Kidney epithelial cell (primary cell): ENCODE results near the gene ADH1C. TPM values are rescaled to one million over a fixed set of nuclear protein-coding genes. Genes with fewer than 3 reads are reported as not detected.

Source experiments
- DNase-seq: peaks from one replicate; pipeline ENCODE4 v3.0.0-alpha.2; 2010; ENCODE audit warnings: low read depth
- H3K27me3 ChIP-seq: 2 replicates; pipeline ENCODE4 v1.6.0; 2011; ENCODE audit warnings: low read length; ENCODE audit not compliant: control insufficient read depth, insufficient read depth
- H3K36me3 ChIP-seq: 2 replicates; pipeline ENCODE4 v1.5.1; 2011; ENCODE audit warnings: low read length; ENCODE audit not compliant: control insufficient read depth, insufficient read depth
- H3K4me3 ChIP-seq: 2 replicates; pipeline ENCODE4 v1.5.1; 2011; ENCODE audit warnings: low read depth, mild to moderate bottlenecking, control low read depth, low read length
- total RNA-seq: library from RNA; depleted of rRNA; stranded (reverse); fragments of >200 nt; gene quantifications from 2 replicates; pipeline ENCODE4 v1.2.3, GENCODE V29; 2015
- TF ChIP-seq, protein P1 (sequence below): IDR thresholded peaks from 2 replicates; pipeline ENCODE4 v1.5.1; 2011; ENCODE audit warnings: mild to moderate bottlenecking, moderate library complexity, low read length, control low read depth, inconsistent platforms; ENCODE audit not compliant: insufficient read depth, poor library complexity, severe bottlenecking

ADH1C gene
- total RNA-seq, 1 donor from 2014 or later = 1.7 TPM

DNA sequence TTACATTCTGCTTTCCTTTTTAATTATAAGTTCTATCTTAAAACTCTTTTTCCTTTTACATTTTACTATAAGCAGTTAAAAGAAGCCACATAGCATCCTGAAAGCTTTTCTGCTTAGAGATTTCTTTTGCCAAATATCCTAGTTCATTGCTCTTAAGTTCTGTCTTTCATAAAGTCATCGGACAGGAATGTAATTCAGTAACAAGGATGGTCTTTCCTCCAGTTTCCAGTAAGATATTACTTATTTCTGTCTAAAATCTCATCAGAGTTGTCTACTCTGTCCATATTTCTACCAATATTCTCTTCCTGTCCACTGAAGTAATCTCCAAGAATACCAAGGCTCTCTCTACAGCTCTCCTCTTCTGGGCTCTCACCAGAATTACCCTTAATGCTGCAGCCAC, 37.5 kb upstream of the ADH1C start:
- H3K4me3 ChIP-seq = no peak overlapping the region
- TF ChIP-seq, protein P1, sequence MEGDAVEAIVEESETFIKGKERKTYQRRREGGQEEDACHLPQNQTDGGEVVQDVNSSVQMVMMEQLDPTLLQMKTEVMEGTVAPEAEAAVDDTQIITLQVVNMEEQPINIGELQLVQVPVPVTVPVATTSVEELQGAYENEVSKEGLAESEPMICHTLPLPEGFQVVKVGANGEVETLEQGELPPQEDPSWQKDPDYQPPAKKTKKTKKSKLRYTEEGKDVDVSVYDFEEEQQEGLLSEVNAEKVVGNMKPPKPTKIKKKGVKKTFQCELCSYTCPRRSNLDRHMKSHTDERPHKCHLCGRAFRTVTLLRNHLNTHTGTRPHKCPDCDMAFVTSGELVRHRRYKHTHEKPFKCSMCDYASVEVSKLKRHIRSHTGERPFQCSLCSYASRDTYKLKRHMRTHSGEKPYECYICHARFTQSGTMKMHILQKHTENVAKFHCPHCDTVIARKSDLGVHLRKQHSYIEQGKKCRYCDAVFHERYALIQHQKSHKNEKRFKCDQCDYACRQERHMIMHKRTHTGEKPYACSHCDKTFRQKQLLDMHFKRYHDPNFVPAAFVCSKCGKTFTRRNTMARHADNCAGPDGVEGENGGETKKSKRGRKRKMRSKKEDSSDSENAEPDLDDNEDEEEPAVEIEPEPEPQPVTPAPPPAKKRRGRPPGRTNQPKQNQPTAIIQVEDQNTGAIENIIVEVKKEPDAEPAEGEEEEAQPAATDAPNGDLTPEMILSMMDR = no peak
- H3K27me3 ChIP-seq = no peaks in the 10 kb centered on the region
- H3K36me3 ChIP-seq = no peaks in the 10 kb centered on the region
- DNase-seq = no peak

DNA sequence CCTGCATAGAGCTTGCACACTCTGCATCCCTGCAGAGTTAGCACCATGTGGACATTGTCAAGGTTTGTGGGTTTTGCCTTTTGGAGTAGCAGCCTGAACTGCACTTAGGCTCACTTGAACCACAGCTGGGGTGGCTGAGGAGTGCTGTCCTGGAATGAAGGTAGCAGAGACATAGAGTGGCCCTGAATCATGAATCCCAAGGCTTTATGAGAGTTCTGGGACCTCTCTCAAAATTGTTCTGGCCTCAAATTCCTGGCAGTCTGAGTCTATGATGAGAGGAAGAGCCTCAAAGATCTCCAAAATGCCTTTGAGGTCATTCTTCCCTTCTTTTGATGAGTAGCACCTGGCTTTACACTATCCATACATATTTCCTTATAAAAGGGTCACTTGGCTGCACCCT, 37.1 kb upstream of the ADH1C start:
- no peak for DNase-seq
- H3K27me3 ChIP-seq = no peaks in the 10 kb centered on the region

DNA sequence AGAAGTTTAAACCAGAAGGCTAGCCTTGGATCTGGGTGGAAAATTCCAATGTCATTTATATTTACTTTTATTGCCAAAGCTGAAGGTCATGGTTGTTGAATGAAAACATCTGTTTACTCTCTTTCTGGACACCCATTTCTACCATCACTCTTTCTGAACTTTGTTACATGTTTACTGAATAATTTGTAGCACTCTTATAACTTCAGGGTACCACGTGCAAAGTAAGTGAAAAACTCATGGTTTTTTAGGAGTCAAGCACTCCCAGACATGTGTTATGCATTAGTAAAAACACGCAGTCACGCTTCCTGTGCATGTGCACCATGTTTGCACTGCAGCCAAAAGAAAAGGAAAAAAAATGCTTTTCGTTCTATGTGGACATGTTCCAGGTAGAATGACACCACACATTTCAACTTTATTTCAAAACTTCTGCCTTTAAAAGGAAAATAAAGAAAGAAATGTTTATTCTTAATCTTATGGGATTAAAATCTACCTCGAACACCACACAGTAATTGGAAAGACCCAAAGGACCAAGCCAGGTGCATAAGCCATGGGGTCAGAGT, 31.4 kb upstream of the ADH1C start:
- no peaks in the 10 kb centered on the region for H3K27me3 ChIP-seq
- no peak for DNase-seq
- TF ChIP-seq, protein P1 = no peak
- no peak overlapping the region for H3K4me3 ChIP-seq
- no peaks in the 10 kb centered on the region for H3K36me3 ChIP-seq

More for the DNA sequence above, 37.1 kb upstream of the ADH1C start:
- Histone ChIP-seq H3K36me3 (no peaks in the 10 kb centered on the region), H3K4me3 (no peak overlapping the region)
- TF ChIP-seq, protein P1 = no peak

DNA sequence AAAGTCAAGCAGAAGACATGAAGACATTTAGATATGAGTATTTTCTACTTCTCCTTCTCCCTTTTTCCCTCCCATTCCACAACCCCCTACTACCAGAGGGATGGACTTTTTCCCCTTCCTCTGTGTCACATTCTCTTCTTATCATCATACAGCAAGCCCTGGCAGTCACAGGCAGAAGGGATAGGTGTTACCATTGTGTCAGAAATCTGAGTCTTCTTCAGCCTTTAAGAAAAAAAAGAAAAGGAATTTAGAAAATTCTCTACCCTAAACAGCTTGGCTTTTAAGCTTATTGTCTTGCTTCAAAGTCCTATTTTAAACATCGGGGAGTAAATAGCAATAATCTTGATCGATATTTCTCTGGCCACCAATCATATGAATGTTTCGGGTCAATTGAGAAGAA, 30.9 kb upstream of the ADH1C start:
- H3K27me3 ChIP-seq = no peaks in the 10 kb centered on the region
- no peaks in the 10 kb centered on the region for H3K36me3 ChIP-seq
- TF ChIP-seq, protein P1 = no peak
- no peak overlapping the region for H3K4me3 ChIP-seq
- no peak for DNase-seq

DNA sequence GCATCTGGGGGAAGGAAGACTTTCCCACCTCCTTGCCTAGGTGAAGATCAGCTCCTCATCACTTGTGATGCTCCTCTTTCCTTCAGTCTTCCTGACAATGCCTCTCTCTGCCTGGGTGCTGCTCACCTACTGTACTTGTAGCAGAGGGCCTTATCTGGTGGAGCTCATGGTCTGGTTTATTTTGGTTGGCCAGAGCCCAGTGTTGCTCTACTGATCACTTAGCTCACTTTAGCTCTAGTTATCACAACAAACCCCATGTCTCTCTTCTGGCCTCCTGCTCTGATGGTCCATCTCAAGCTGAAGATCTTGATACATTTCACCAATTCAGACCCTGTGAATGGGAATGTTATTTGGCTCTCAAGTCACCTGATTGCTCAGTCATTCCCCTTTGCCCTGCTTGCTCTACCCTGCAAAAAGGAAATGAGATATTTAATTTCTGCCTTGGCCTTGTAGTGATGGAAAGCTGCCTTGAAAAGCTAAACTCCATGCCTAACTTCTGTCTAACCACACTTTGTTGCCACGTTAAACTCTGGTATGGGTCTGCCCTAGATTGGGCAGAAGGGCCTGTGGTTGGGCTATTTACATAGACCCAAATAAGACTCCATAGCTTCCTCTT, 30.3 kb upstream of the ADH1C start:
- Histone ChIP-seq H3K27me3 (no peaks in the 10 kb centered on the region), H3K4me3 (no peak overlapping the region), H3K36me3 (no peaks in the 10 kb centered on the region)
- TF ChIP-seq, protein P1 = no peak
- no peak for DNase-seq
